ENCODE measurements around the gene RRAD.

The RRAD gene

GRCh38 chr16:66934839-66935313, 9.5 kb upstream of the RRAD start:
- DNase-seq = peak in 3 of 58 donors; percentile 18 to 31 (median 21)

- peak in 57 of 58 donors; percentile 40 to 90 (median 81) for DNase-seq
Observed at GRCh38 chr16:66934138-66934838, 9.0 kb upstream of the RRAD start, which contains the start of gene CIAO2B. Gene CIAO2B (minus strand): TSS chr16:66934402. CDS start chr16:66934364, 38 bp downstream.

- peak in 1 of 58 donors; percentile 65 for DNase-seq
Observed at GRCh38 chr16:66933776-66934137, 8.4 kb upstream of the RRAD start.

- no peak for DNase-seq
Observed at GRCh38 chr16:66932076-66932475, 6.7 kb upstream of the RRAD start.

- no peak for DNase-seq
Observed at GRCh38 chr16:66931665-66932064, 6.3 kb upstream of the RRAD start.

- DNase-seq = no peak
Observed at GRCh38 chr16:66930189-66930588, 4.9 kb upstream of the RRAD start.

- DNase-seq = peak in 2 of 58 donors; percentile 12 to 26
Observed at GRCh38 chr16:66928702-66929388, 3.5 kb upstream of the RRAD start.

- DNase-seq = peak in 3 of 58 donors; percentile 21 to 50 (median 47)
Observed at GRCh38 chr16:66927918-66928649, 2.7 kb upstream of the RRAD start.

- DNase-seq = peak in 1 of 58 donors; percentile 49
Observed at GRCh38 chr16:66926961-66927436, 1.7 kb upstream of the RRAD start.

- peak in 31 of 58 donors; percentile 6 to 59 (median 32) for DNase-seq
Observed at GRCh38 chr16:66926171-66926947, 1.0 kb upstream of the RRAD start.

GRCh38 chr16:66924527-66925321, 611 bp downstream of the RRAD start:
- peak in 1 of 58 donors; percentile 70 for DNase-seq

- no peak for DNase-seq
Observed at GRCh38 chr16:66923866-66924265, 1.5 kb downstream of the RRAD start.

GRCh38 chr16:66923247-66923731, 2.0 kb downstream of the RRAD start:
- DNase-seq = peak in 5 of 58 donors; percentile 8 to 59 (median 19)

- no peak for DNase-seq
Observed at GRCh38 chr16:66921729-66922450, 3.4 kb downstream of the RRAD start.

- DNase-seq = no peak
Observed at GRCh38 chr16:66920924-66921680, 4.2 kb downstream of the RRAD start.

- DNase-seq = no peak
Observed at GRCh38 chr16:66920299-66920590, 5.1 kb downstream of the RRAD start.

- no peak for DNase-seq
Observed at GRCh38 chr16:66919569-66920298, 5.6 kb downstream of the RRAD start.
